Stomach (tissue), 4 donors: ENCODE results near the gene CHTOP.

Experiments
- EP300 ChIP-seq: sonication (generic); formaldehyde crosslinking; IDR thresholded peaks from one replicate; pipeline ENCODE4 v1.6.1; 2017; ENCODE audit warnings: antibody characterized with exemption
- POLR2A ChIP-seq, 4 donors: fragments of 450-650 bp; IDR thresholded peaks; one replicate each; pipeline ENCODE4 v1.6.1; 2016; ENCODE audit warnings: antibody characterized with exemption in 4 of 4, control low read depth in 2 of 4, mild to moderate bottlenecking in 1 of 4, moderate library complexity in 1 of 4
- TF ChIP-seq, protein P1 (sequence below), 7 experiments: fragments of 450-650 bp in 4 of 7; fragments of 200-600 bp in 3 of 7; sonication (generic) in 3 of 7; IDR thresholded peaks; one replicate each; pipeline ENCODE4 v1.5.1; 2016 to 2019; ENCODE audit warnings: antibody characterized with exemption in 7 of 7, control low read depth in 2 of 7, mild to moderate bottlenecking in 1 of 7

GRCh38 chr1:153655333-153655732, 21.5 kb downstream of the CHTOP start:
- TF ChIP-seq, protein P1, sequence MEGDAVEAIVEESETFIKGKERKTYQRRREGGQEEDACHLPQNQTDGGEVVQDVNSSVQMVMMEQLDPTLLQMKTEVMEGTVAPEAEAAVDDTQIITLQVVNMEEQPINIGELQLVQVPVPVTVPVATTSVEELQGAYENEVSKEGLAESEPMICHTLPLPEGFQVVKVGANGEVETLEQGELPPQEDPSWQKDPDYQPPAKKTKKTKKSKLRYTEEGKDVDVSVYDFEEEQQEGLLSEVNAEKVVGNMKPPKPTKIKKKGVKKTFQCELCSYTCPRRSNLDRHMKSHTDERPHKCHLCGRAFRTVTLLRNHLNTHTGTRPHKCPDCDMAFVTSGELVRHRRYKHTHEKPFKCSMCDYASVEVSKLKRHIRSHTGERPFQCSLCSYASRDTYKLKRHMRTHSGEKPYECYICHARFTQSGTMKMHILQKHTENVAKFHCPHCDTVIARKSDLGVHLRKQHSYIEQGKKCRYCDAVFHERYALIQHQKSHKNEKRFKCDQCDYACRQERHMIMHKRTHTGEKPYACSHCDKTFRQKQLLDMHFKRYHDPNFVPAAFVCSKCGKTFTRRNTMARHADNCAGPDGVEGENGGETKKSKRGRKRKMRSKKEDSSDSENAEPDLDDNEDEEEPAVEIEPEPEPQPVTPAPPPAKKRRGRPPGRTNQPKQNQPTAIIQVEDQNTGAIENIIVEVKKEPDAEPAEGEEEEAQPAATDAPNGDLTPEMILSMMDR (IDR thresholded peaks at IDR 0.05), result no peak
- no peak for TF ChIP-seq POLR2A (IDR thresholded peaks at IDR 0.05)
- TF ChIP-seq EP300, result no peak
